K562 (cell line): Measurements from ENCODE around the gene TCL1B. TPM values are rescaled to one million over a fixed set of nuclear protein-coding genes. Genes with fewer than 3 reads are reported as not detected.

Source experiments
- ATAC-seq: fragments of 200-7000 bp; cut with Tn5 transposase; 3 replicates; pipeline ENCODE4 v1.9.1; 2020; ENCODE audit warnings: moderate library complexity
- BruUV-seq: library from RNA; stranded (reverse); fragments of 400-500 nt; replicated peaks from 2 replicates; lab custom pipeline; 2021; lab: Mats Ljungman, UMichigan
- CTCF ChIA-PET: fragments of 300-600 bp; formaldehyde crosslinking; extraction: SDS; loops from one replicate; lab custom pipeline; 2021; ENCODE audit warnings: low intra/inter-chr PET ratio; lab: Yijun Ruan, JAX
- POLR2A ChIA-PET: fragments of 300-600, 350-650 bp; sonication (Branson Sonifier 250); formaldehyde crosslinking; extraction: SDS; loops from one replicate; lab custom pipeline; 2021; ENCODE audit warnings: antibody characterized with exemption, inconsistent platforms; lab: Yijun Ruan, JAX
- DNase-seq, 4 experiments: peaks; one replicate each; pipeline versions ENCODE4 v3.0.0 to v3.0.0-alpha.2; 2011 to 2018; ENCODE audit warnings: low spot score in 3 of 4, mixed read lengths in 3 of 4; ENCODE audit errors: extremely low read depth in 1 of 4
- FAIRE-seq: peaks from 2 replicates; lab custom pipeline; 2011; peaks lifted over from hg19 to GRCh38; lab: Jason Lieb, UNC
- H2AFZ ChIP-seq: 2 replicates; pipeline ENCODE4 v1.6.0; 2011; ENCODE audit warnings: low read depth, low read length, control low read depth, inconsistent platforms
- H3K27ac ChIP-seq: fragments of 200-600 bp; 3 replicates; pipeline ENCODE4 v1.8.0; 2011; ENCODE audit warnings: low read depth, mild to moderate bottlenecking, control low read depth, inconsistent platforms, low read length, moderate library complexity, mixed read lengths; ENCODE audit errors: extremely low read depth
- H3K27me3 ChIP-seq, 2 experiments: fragments of 300-600 bp in 1 of 2; 2 replicates in 1 of 2; 3 replicates in 1 of 2; pipeline versions ENCODE4 v1.6.0 to v1.8.0; 2011; ENCODE audit warnings: inconsistent platforms in 2 of 2, low read length in 2 of 2, mild to moderate bottlenecking in 1 of 2, mixed read lengths in 1 of 2, moderate library complexity in 1 of 2; ENCODE audit not compliant: control insufficient read depth in 2 of 2, insufficient read depth in 2 of 2
- H3K36me3 ChIP-seq: fragments of 300-600 bp; 3 replicates; pipeline ENCODE4 v1.8.0; 2011; ENCODE audit warnings: mild to moderate bottlenecking, low read length, inconsistent platforms; ENCODE audit not compliant: control insufficient read depth, insufficient read depth
- H3K4me1 ChIP-seq, 2 experiments: fragments of 200-600 bp in 1 of 2; replicated peaks in 1 of 2; 2 replicates in 1 of 2; 3 replicates in 1 of 2; pipeline versions ENCODE4 v1.5.1 to v1.8.0; 2011; ENCODE audit warnings: inconsistent platforms in 2 of 2, low read length in 2 of 2, mild to moderate bottlenecking in 1 of 2, mixed read lengths in 1 of 2, moderate library complexity in 1 of 2; ENCODE audit not compliant: control insufficient read depth in 2 of 2, insufficient read depth in 2 of 2
- H3K4me2 ChIP-seq: 2 replicates; pipeline ENCODE4 v1.6.1; 2011; ENCODE audit warnings: low read length, control low read depth, inconsistent platforms, mixed read lengths; ENCODE audit not compliant: insufficient read depth
- H3K4me3 ChIP-seq: fragments of 200-600 bp; sonication (generic), shearing (Covaris generic); 2 replicates; pipeline ENCODE4 v1.5.1; 2016; ENCODE audit warnings: control low read depth, inconsistent platforms
- H3K79me2 ChIP-seq: fragments of 200-600 bp; 3 replicates; pipeline ENCODE4 v1.8.0; 2011; ENCODE audit warnings: low read length, inconsistent platforms; ENCODE audit not compliant: control insufficient read depth, insufficient read depth
- H3K9ac ChIP-seq, 2 experiments: 2 replicates each; pipeline versions ENCODE4 v1.6.0 to v1.6.1; 2011; ENCODE audit warnings: low read depth in 2 of 2, low read length in 2 of 2, control low read depth in 1 of 2, inconsistent platforms in 1 of 2, mild to moderate bottlenecking in 1 of 2, mixed read lengths in 1 of 2; ENCODE audit not compliant: insufficient read depth in 1 of 2
- H3K9me1 ChIP-seq: one replicate; pipeline ENCODE4 v1.6.0; 2011; ENCODE audit warnings: inconsistent platforms, mild to moderate bottlenecking, low read length, moderate library complexity; ENCODE audit not compliant: control insufficient read depth, insufficient read depth
- H3K9me3 ChIP-seq: replicated peaks from 2 replicates; pipeline ENCODE4 v1.5.1; 2011; ENCODE audit warnings: low read depth, low read length, inconsistent platforms; ENCODE audit not compliant: control insufficient read depth, insufficient read depth
- H4K20me1 ChIP-seq: replicated peaks from 2 replicates; pipeline ENCODE4 v1.6.1; 2011; ENCODE audit warnings: low read length, inconsistent platforms, mixed read lengths; ENCODE audit not compliant: control insufficient read depth, insufficient read depth
- CHD1 ChIP-seq: fragments of 200-600 bp; sonication (generic); IDR thresholded peaks from one replicate; pipeline ENCODE4 v1.6.1; 2012; ENCODE audit warnings: mild to moderate bottlenecking, moderate library complexity, low read length, inconsistent platforms
- HDAC8 ChIP-seq: fragments of 450-650 bp; IDR thresholded peaks from 2 replicates; pipeline ENCODE4 v1.6.1; 2016; ENCODE audit warnings: mild to moderate bottlenecking, missing genetic modification characterization, moderate library complexity, missing compliant biosample characterization
- HNRNPLL ChIP-seq: fragments of 200-400 bp; formaldehyde crosslinking; IDR thresholded peaks from 2 replicates; pipeline ENCODE4 v1.6.1; 2017; ENCODE audit warnings: low read length, low read depth, mild to moderate bottlenecking; ENCODE audit not compliant: poor library complexity, severe bottlenecking
- LEF1 ChIP-seq: fragments of 450-650 bp; IDR thresholded peaks from 2 replicates; pipeline ENCODE4 v1.6.1; 2016; ENCODE audit warnings: mild to moderate bottlenecking
- POLR3G ChIP-seq: IDR thresholded peaks from 2 replicates; pipeline ENCODE4 v1.6.1; 2011; ENCODE audit not compliant: insufficient read length, insufficient replicate concordance; ENCODE audit errors: extremely low read depth
- ZNF121 ChIP-seq: sonication (generic); formaldehyde crosslinking; conservative IDR thresholded peaks from 2 replicates; pipeline ENCODE4 v1.8.0; 2022; ENCODE audit warnings: missing genetic modification reagents
- ZNF146 ChIP-seq: IDR thresholded peaks from one replicate; pipeline ENCODE4 v1.6.1; 2018; ENCODE audit warnings: missing compliant biosample characterization; ENCODE audit not compliant: unreplicated experiment
- ZNF41 ChIP-seq: fragments of 250-450 bp; sonication (Bioruptor Pico); conservative IDR thresholded peaks from 2 replicates; pipeline ENCODE4 v1.4.0; 2020; ENCODE audit warnings: mild to moderate bottlenecking
- whole genome bisulfite sequencing: fragments of 100-300 bp; shearing (Covaris generic); methylation state at CpG from one replicate; pipeline ENCODE4 v1.1.6; 2016; ENCODE audit warnings: low coverage, mixed read lengths; ENCODE audit not compliant: insufficient coverage; ENCODE audit errors: missing lambda C conversion rate; 5-methylcytosine and 5-hydroxymethylcytosine counted together
- in situ Hi-C: fragments of 300-500 bp; cut with MboI; formaldehyde crosslinking; loops from 4 replicates; pipeline ENCODE4 v1.15.0; 2018; ENCODE audit warnings: inconsistent platforms, mixed read lengths
- intact Hi-C: fragments of 100-400 bp; cut with micrococcal nuclease; formaldehyde crosslinking; loops from 2 replicates; pipeline ENCODE4 v1.14.2; 2022
- polyA plus RNA-seq, 8 experiments: library from polyadenylated mRNA; depleted of rRNA in 4 of 8; stranded (reverse) in 5 of 8; unstranded in 3 of 8; fragments of >200 nt; fragmentation: Nextera tagmentation in 2 of 8; fragmentation: Illumina TruSeq in 1 of 8; extraction: Ambion mirVana in 2 of 8; extraction: Trizol in 1 of 8; gene quantifications; 2 replicates each; pipeline versions ENCODE4 v1.2.1 to v1.2.3, GENCODE V29; 2011 to 2014; ENCODE audit warnings: inconsistent platforms in 1 of 8, missing spikeins in 1 of 8
- total RNA-seq, 7 experiments: library from RNA; depleted of rRNA in 6 of 7; stranded (reverse); fragments of >200 nt in 6 of 7; fragmentation: Illumina TruSeq in 2 of 7; extraction: Trizol in 2 of 7; gene quantifications; 2 replicates each; pipeline versions ENCODE4 v1.2.1 to v1.2.3, GENCODE V29; 2011 to 2021; ENCODE audit warnings: low replicate concordance in 1 of 7
- TF ChIP-seq, protein P1 (sequence below), 2 experiments: fragments of 450-650 bp in 1 of 2; sonication (generic) in 1 of 2; formaldehyde crosslinking in 1 of 2; IDR thresholded peaks; 2 replicates each; pipeline versions ENCODE4 v1.7.1 to v1.9.0; 2016 to 2022; ENCODE audit warnings: inconsistent platforms in 1 of 2, mild to moderate bottlenecking in 1 of 2, missing genetic modification reagents in 1 of 2
- TF ChIP-seq, protein P2 (sequence below): fragments of 250-450 bp; sonication (Bioruptor Pico); IDR thresholded peaks from 2 replicates; pipeline ENCODE4 v1.4.0; 2020; ENCODE audit warnings: mild to moderate bottlenecking

TCL1B gene
- total and polyA plus RNA-seq, 9 of the 15 experiments (the other 6 are each of a cell fraction or from before 2014, with no cell fraction given) = not detected

DNA sequence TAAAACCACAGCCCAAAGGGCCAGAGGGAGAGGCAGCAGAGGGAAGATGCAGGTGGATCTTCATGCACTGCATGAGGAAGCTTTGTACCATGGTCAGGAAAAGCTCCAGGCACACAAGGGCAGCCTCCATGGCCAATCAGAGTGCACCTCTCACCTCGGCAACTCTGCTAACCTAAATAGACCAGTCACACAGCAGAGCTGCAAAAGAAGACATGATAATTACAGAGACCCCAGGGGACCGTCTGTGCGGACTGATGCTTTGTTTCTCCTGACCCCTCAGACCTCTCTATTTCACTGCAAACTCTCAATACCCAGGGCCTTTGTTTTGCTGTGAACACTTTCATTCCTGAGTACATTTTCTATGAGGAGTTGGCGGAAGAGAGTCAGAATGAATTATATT, 10.7 kb upstream of the TCL1B start:
- Histone ChIP-seq H3K9me1 (no peaks in the 10 kb centered on the region), H3K79me2 (no peaks in the 10 kb centered on the region), H2AFZ (no peak overlapping the region), H3K4me1 (no peaks in the 10 kb centered on the region), H3K4me2 (no peak overlapping the region), H4K20me1 (no peaks in the 10 kb centered on the region), H3K4me3 (no peak overlapping the region), H3K36me3 (no peaks in the 10 kb centered on the region), H3K27ac (no peak overlapping the region), H3K27me3 (peaks cover 0 to 12% of the 10 kb centered on the region in 2 experiments; a peak in 2 of 5 replicates), H3K9me3 (no peaks in the 10 kb centered on the region), H3K9ac (no peak overlapping the region)
- intact Hi-C loops = no loop called here
- DNase-seq = no peak
- WGBS = 0% methylated on average over 4 of the region's 4 CpGs
- ChIA-PET POLR2A (interaction anchor here (0.6 kb wide), 1 partner anchor 88 kb away, joined by 3 read pairs; no protein-coding TSS in a partner anchor), CTCF (no interaction called here)
- no TSS peak for BruUV-seq
- FAIRE-seq = no peak
- in situ Hi-C loops = no loop called here
- TF ChIP-seq ZNF41 (no peak), ZNF146 (CRISPR knock-in tag) (no peak), CHD1 (no peak), HNRNPLL (no peak), POLR3G (no peak), LEF1 (no peak), ZNF121 (CRISPR knock-in tag) (no peak), HDAC8 (no peak)
- TF ChIP-seq, protein P1, sequence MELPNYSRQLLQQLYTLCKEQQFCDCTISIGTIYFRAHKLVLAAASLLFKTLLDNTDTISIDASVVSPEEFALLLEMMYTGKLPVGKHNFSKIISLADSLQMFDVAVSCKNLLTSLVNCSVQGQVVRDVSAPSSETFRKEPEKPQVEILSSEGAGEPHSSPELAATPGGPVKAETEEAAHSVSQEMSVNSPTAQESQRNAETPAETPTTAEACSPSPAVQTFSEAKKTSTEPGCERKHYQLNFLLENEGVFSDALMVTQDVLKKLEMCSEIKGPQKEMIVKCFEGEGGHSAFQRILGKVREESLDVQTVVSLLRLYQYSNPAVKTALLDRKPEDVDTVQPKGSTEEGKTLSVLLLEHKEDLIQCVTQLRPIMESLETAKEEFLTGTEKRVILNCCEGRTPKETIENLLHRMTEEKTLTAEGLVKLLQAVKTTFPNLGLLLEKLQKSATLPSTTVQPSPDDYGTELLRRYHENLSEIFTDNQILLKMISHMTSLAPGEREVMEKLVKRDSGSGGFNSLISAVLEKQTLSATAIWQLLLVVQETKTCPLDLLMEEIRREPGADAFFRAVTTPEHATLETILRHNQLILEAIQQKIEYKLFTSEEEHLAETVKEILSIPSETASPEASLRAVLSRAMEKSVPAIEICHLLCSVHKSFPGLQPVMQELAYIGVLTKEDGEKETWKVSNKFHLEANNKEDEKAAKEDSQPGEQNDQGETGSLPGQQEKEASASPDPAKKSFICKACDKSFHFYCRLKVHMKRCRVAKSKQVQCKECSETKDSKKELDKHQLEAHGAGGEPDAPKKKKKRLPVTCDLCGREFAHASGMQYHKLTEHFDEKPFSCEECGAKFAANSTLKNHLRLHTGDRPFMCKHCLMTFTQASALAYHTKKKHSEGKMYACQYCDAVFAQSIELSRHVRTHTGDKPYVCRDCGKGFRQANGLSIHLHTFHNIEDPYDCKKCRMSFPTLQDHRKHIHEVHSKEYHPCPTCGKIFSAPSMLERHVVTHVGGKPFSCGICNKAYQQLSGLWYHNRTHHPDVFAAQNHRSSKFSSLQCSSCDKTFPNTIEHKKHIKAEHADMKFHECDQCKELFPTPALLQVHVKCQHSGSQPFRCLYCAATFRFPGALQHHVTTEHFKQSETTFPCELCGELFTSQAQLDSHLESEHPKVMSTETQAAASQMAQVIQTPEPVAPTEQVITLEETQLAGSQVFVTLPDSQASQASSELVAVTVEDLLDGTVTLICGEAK (IDR thresholded peaks at IDR 0.05) = no peak
- TF ChIP-seq, protein P1 (CRISPR knock-in tag; IDR thresholded peaks at IDR 0.05) = no peak
- TF ChIP-seq, protein P2, sequence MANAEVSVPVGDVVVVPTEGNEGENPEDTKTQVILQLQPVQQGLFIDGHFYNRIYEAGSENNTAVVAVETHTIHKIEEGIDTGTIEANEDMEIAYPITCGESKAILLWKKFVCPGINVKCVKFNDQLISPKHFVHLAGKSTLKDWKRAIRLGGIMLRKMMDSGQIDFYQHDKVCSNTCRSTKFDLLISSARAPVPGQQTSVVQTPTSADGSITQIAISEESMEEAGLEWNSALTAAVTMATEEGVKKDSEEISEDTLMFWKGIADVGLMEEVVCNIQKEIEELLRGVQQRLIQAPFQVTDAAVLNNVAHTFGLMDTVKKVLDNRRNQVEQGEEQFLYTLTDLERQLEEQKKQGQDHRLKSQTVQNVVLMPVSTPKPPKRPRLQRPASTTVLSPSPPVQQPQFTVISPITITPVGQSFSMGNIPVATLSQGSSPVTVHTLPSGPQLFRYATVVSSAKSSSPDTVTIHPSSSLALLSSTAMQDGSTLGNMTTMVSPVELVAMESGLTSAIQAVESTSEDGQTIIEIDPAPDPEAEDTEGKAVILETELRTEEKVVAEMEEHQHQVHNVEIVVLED (CRISPR knock-in tag) = no peak
- no peak for ATAC-seq
